ENCODE results near the gene TEAD1. TPM values are rescaled to one million over a fixed set of nuclear protein-coding genes. Genes with fewer than 3 reads are reported as not detected.

The TEAD1 gene
- polyA plus RNA-seq, 1 donor (not counting 4 experiments of a cell fraction or from before 2014, with no cell fraction given), result 32.7 TPM

GRCh38 chr11:12880327-12880726, 206.1 kb downstream of the TEAD1 start:
- dilution Hi-C loops (cut with MboI; ENCODE audit: extremely low pct_ligation_motif_present, low sequenced_read_pairs), result no loop called here
- peaks cover 35 to 51% of the 10 kb centered on the region in 2 experiments for H3K36me3 ChIP-seq (ENCODE audit: control insufficient read depth in 2 of 2, extremely low read depth in 1 of 2, insufficient read depth in 2 of 2, low read length in 2 of 2)

GRCh38 chr11:12882670-12883069, 208.4 kb downstream of the TEAD1 start:
- TF ChIP-seq CTCF (optimal IDR thresholded peaks at IDR 0.05 in 1 of 3, IDR thresholded peaks at IDR 0.05 in 1 of 3, conservative IDR thresholded peaks at IDR 0.05 in 1 of 3; ENCODE audit: extremely low read depth in 1 of 3, insufficient read depth in 2 of 3, low read length in 3 of 3) (no peak), EZH2 (IDR thresholded peaks at IDR 0.05; ENCODE audit: low read length) (no peak)
- Histone ChIP-seq H3K36me3 (ENCODE audit: control insufficient read depth in 2 of 2, extremely low read depth in 1 of 2, insufficient read depth in 2 of 2, low read length in 2 of 2) (peaks cover 40 to 49% of the 10 kb centered on the region in 2 experiments), H3K27ac (ENCODE audit: control insufficient read depth, insufficient read depth, low read length) (no peak overlapping the region), H3K9me1 (ENCODE audit: control insufficient read depth, extremely low read depth, insufficient read depth, low read length) (no peaks in the 10 kb centered on the region), H4K20me1 (ENCODE audit: control insufficient read depth, extremely low read depth, insufficient read depth, low read length) (no peaks in the 10 kb centered on the region), H3K9ac (ENCODE audit: control insufficient read depth, extremely low read depth, insufficient read depth, low read length) (no peak overlapping the region), H3K4me1 (ENCODE audit: control insufficient read depth, extremely low read depth, insufficient read depth, low read length) (no peaks in the 10 kb centered on the region), H3K79me2 (ENCODE audit: control insufficient read depth, insufficient read depth, low read length) (peaks cover 3% of the 10 kb centered on the region), H2AFZ (ENCODE audit: control insufficient read depth, low read length) (no peak overlapping the region), H3K4me3 (ENCODE audit: control insufficient read depth in 2 of 3, extremely low read depth in 1 of 3, insufficient read depth in 2 of 3, low read depth in 1 of 3, low read length in 3 of 3) (no peak overlapping the region), H3K9me3 (ENCODE audit: control insufficient read depth, low read depth, low read length) (no peaks in the 10 kb centered on the region), H3K4me2 (ENCODE audit: control insufficient read depth, extremely low read depth, insufficient read depth, low read depth, low read length) (no peak overlapping the region), H3K27me3 (ENCODE audit: control insufficient read depth, extremely low read depth, insufficient read depth, low read length) (no peaks in the 10 kb centered on the region)
- dilution Hi-C loops (cut with MboI; ENCODE audit: extremely low pct_ligation_motif_present, low sequenced_read_pairs), result no loop called here
- DNase-seq (ENCODE audit: low read depth, low spot score), result no peak
- no peak for FAIRE-seq

More at GRCh38 chr11:12880327-12880726, 206.1 kb downstream of the TEAD1 start:
- Histone ChIP-seq H3K27me3 (ENCODE audit: control insufficient read depth, extremely low read depth, insufficient read depth, low read length) (no peaks in the 10 kb centered on the region), H3K9me1 (ENCODE audit: control insufficient read depth, extremely low read depth, insufficient read depth, low read length) (no peaks in the 10 kb centered on the region), H3K4me2 (ENCODE audit: control insufficient read depth, extremely low read depth, insufficient read depth, low read depth, low read length) (no peak overlapping the region), H3K79me2 (ENCODE audit: control insufficient read depth, insufficient read depth, low read length) (peaks cover 9% of the 10 kb centered on the region), H2AFZ (ENCODE audit: control insufficient read depth, low read length) (no peak overlapping the region), H3K4me3 (ENCODE audit: control insufficient read depth in 2 of 3, extremely low read depth in 1 of 3, insufficient read depth in 2 of 3, low read depth in 1 of 3, low read length in 3 of 3) (no peak overlapping the region), H3K9ac (ENCODE audit: control insufficient read depth, extremely low read depth, insufficient read depth, low read length) (no peak overlapping the region), H3K27ac (ENCODE audit: control insufficient read depth, insufficient read depth, low read length) (no peak overlapping the region), H3K9me3 (ENCODE audit: control insufficient read depth, low read depth, low read length) (no peaks in the 10 kb centered on the region), H3K4me1 (ENCODE audit: control insufficient read depth, extremely low read depth, insufficient read depth, low read length) (no peaks in the 10 kb centered on the region), H4K20me1 (ENCODE audit: control insufficient read depth, extremely low read depth, insufficient read depth, low read length) (no peaks in the 10 kb centered on the region)
- no peak for FAIRE-seq
- DNase-seq (ENCODE audit: low read depth, low spot score), result no peak
- no peak for TF ChIP-seq EZH2 (IDR thresholded peaks at IDR 0.05; ENCODE audit: low read length)
- TF ChIP-seq CTCF (optimal IDR thresholded peaks at IDR 0.05 in 1 of 3, IDR thresholded peaks at IDR 0.05 in 1 of 3, conservative IDR thresholded peaks at IDR 0.05 in 1 of 3; ENCODE audit: extremely low read depth in 1 of 3, insufficient read depth in 2 of 3, low read length in 3 of 3), result no peak
